ENCODE measurements around the gene TCP11L2. TPM values are rescaled to one million over a fixed set of nuclear protein-coding genes. Genes with fewer than 3 reads are reported as not detected.

Gene TCP11L2
- total and polyA plus RNA-seq, 4 donors, result 5.5 to 50.9 (median 17.0) TPM

DNA sequence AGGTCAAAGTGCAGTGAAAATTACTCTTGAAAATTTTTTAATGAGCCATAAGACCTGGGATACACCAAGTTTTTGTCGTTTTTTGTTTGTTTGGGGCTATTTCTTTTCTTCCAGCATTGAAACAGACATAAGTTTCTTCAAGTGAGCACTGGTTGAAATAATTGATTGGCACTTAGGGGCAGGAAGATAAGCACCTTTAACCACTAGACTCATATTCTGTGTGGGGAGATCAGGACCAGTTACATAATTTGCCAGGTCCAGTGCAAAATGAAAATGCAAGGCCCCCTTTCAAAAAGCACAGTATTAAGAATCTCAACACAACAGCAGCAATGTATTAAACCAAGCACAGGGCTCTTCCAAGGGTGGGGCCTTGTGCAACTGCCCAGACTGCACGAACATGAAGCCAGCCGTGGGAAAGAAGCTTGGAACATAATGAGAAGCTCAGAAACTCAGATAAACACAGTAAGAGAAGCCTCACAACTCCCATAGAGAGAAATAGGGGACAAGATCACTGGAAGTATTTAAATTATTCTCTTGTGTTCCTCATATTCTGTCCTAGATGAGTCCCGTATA lies 3.2 kb upstream of the TCP11L2 start:
- Histone ChIP-seq H3K27ac (ENCODE audit: low read depth in 1 of 2, low read length in 2 of 2) (no peak overlapping the region), H3K27me3 (ENCODE audit: control insufficient read depth in 1 of 2, insufficient read depth in 2 of 2, low read length in 1 of 2) (no peaks in the 10 kb centered on the region), H3K9me3 (ENCODE audit: control insufficient read depth, low read length) (no peaks in the 10 kb centered on the region), H3K36me3 (ENCODE audit: control insufficient read depth in 1 of 2, insufficient read depth in 2 of 2, low read length in 1 of 2) (no peaks in the 10 kb centered on the region), H3K4me3 (ENCODE audit: low read length in 2 of 2) (no peak overlapping the region), H3K4me1 (ENCODE audit: control insufficient read depth in 1 of 2, insufficient read depth in 2 of 2, low read length in 2 of 2) (peaks cover 0 to 3% of the 10 kb centered on the region in 2 donors)
- ATAC-seq (ENCODE audit: low FRiP score) (no peak), DNase-seq (no peak)
- intact Hi-C loops (cut with DNase I), result no loop called here
- 40 to 41% methylated on average over 4 of the region's 4 CpGs for WGBS, 2 donors

GRCh38 chr12:106300761-106301160 lies 1.8 kb upstream of the TCP11L2 start:
- peaks cover 0 to 3% of the 10 kb centered on the region in 2 donors for H3K4me1 ChIP-seq (ENCODE audit: control insufficient read depth in 1 of 2, insufficient read depth in 2 of 2, low read length in 2 of 2)

DNA sequence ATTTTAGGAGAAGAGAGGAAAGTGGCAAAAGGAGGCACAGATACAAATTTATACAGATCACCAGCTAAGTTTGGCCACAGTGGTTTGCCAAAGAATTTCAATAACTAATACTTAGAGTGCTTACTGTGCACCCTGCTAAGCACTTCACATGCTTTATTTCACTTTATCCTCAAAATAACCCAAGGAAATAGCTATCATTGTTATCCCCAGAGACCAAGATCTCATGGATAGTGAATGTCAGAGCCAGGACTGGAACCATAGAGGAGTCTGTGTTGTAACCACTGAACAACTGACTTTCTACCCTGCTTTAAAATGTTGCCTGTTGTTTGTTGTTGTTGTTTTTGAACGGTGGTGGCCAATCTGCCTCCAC lies 1.3 kb upstream of the TCP11L2 start:
- H3K27me3 ChIP-seq (ENCODE audit: control insufficient read depth in 1 of 2, insufficient read depth in 2 of 2, low read length in 1 of 2), result no peaks in the 10 kb centered on the region
- ATAC-seq (ENCODE audit: low FRiP score), result no peak
- intact Hi-C loops (cut with DNase I), result loop anchor here in 1 of 2 donors (5.0 kb wide), 1 partner anchor 54 kb away; the partner anchor contains the start of gene CKAP4
- 5 to 6% methylated on average over 1 of the region's 1 CpG for WGBS, 2 donors
- H3K4me3 ChIP-seq (ENCODE audit: low read length in 2 of 2), result no peak overlapping the region
- H3K4me1 ChIP-seq (ENCODE audit: control insufficient read depth in 1 of 2, insufficient read depth in 2 of 2, low read length in 2 of 2), result peaks cover 0 to 3% of the 10 kb centered on the region in 2 donors
- no peaks in the 10 kb centered on the region for H3K9me3 ChIP-seq (ENCODE audit: control insufficient read depth, low read length)
- no peak for DNase-seq
- H3K36me3 ChIP-seq (ENCODE audit: control insufficient read depth in 1 of 2, insufficient read depth in 2 of 2, low read length in 1 of 2), result no peaks in the 10 kb centered on the region
- no peak overlapping the region for H3K27ac ChIP-seq (ENCODE audit: low read depth in 1 of 2, low read length in 2 of 2)

More at GRCh38 chr12:106300761-106301160, 1.8 kb upstream of the TCP11L2 start:
- intact Hi-C loops (cut with DNase I), result loop anchor here in 1 of 2 donors (5.0 kb wide), 1 partner anchor 53 kb away; the partner anchor contains the start of gene CKAP4
- 75 to 81% methylated on average over 1 of the region's 1 CpG for WGBS, 2 donors
- no peak for DNase-seq
- Histone ChIP-seq H3K27ac (ENCODE audit: low read depth in 1 of 2, low read length in 2 of 2) (no peak overlapping the region), H3K27me3 (ENCODE audit: control insufficient read depth in 1 of 2, insufficient read depth in 2 of 2, low read length in 1 of 2) (no peaks in the 10 kb centered on the region), H3K4me3 (ENCODE audit: low read length in 2 of 2) (no peak overlapping the region), H3K36me3 (ENCODE audit: control insufficient read depth in 1 of 2, insufficient read depth in 2 of 2, low read length in 1 of 2) (no peaks in the 10 kb centered on the region), H3K9me3 (ENCODE audit: control insufficient read depth, low read length) (no peaks in the 10 kb centered on the region)
- no peak for ATAC-seq (ENCODE audit: low FRiP score)

- H3K36me3 ChIP-seq (ENCODE audit: control insufficient read depth in 1 of 2, insufficient read depth in 2 of 2, low read length in 1 of 2), result no peaks in the 10 kb centered on the region
- peak in 1 of 2 donors; percentile 66 for DNase-seq
- peaks cover 0 to 3% of the 10 kb centered on the region in 2 donors for H3K4me1 ChIP-seq (ENCODE audit: control insufficient read depth in 1 of 2, insufficient read depth in 2 of 2, low read length in 2 of 2)
- no peaks in the 10 kb centered on the region for H3K9me3 ChIP-seq (ENCODE audit: control insufficient read depth, low read length)
- peak overlapping the region in 1 of 2 donors; percentile 9 for H3K27ac ChIP-seq (ENCODE audit: low read depth in 1 of 2, low read length in 2 of 2)
- ATAC-seq (ENCODE audit: low FRiP score), result peak; percentile 58
- peak overlapping the region; percentile 10 to 45 for H3K4me3 ChIP-seq (ENCODE audit: low read length in 2 of 2)
- WGBS, 2 donors, result 1 to 2% methylated on average over 25 to 32 of the region's 32 CpGs
- intact Hi-C loops (cut with DNase I), result loop anchor here (2.0 to 5.0 kb wide), 2 partner anchors 54 to 55 kb away; partner anchors contain the start of gene CKAP4 (in 1 of the 2)
- no peaks in the 10 kb centered on the region for H3K27me3 ChIP-seq (ENCODE audit: control insufficient read depth in 1 of 2, insufficient read depth in 2 of 2, low read length in 1 of 2)
Observed at GRCh38 chr12:106301611-106302321, 767 bp upstream of the TCP11L2 start.

DNA sequence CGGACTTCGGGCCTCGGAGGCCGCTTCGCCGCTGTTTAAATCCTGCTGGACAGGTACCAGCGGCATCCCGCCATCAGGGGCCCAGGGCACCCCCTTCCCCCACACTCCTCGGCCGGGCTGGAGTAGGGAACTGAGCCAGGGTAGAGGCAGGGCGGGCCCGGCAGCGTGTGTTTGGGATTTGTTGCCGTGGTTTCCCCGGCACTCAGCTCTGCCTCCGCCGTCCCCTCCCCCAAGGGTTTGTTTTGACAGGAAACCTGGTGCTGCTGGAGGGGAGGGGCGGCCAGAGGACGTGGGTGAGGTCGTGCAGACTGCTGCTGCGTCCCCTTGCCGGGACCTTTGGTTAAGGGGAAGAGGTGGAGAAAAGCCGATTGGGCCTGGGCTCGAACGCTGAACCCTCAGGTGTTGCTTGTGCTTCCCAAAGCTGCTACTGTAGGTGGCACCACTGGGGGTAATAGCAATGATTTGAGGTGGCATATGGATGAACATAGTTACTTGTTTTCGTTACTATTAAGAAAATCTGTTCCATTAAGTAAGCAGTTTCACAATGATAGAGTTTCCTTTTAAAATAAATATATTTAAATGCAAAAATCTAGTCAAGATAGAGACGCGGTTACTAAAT lies 778 bp downstream of the TCP11L2 start:
- peak; percentile 94 for ATAC-seq (ENCODE audit: low FRiP score)
- intact Hi-C loops (cut with DNase I), result loop anchor here (2.0 to 5.0 kb wide), 2 partner anchors 56 to 57 kb away; partner anchors contain the start of gene CKAP4 (in 1 of the 2)
- Histone ChIP-seq H3K36me3 (ENCODE audit: control insufficient read depth in 1 of 2, insufficient read depth in 2 of 2, low read length in 1 of 2) (no peaks in the 10 kb centered on the region), H3K4me1 (ENCODE audit: control insufficient read depth in 1 of 2, insufficient read depth in 2 of 2, low read length in 2 of 2) (peaks cover 0 to 3% of the 10 kb centered on the region in 2 donors), H3K27me3 (ENCODE audit: control insufficient read depth in 1 of 2, insufficient read depth in 2 of 2, low read length in 1 of 2) (no peaks in the 10 kb centered on the region), H3K27ac (ENCODE audit: low read depth in 1 of 2, low read length in 2 of 2) (peak overlapping the region in 1 of 2 donors; percentile 43), H3K4me3 (ENCODE audit: low read length in 2 of 2) (peak overlapping the region; percentile 77 to 78), H3K9me3 (ENCODE audit: control insufficient read depth, low read length) (no peaks in the 10 kb centered on the region)
- WGBS, 2 donors, result 6 to 7% methylated on average over 27 to 28 of the region's 28 CpGs
- peak; percentile 94 for DNase-seq

DNA sequence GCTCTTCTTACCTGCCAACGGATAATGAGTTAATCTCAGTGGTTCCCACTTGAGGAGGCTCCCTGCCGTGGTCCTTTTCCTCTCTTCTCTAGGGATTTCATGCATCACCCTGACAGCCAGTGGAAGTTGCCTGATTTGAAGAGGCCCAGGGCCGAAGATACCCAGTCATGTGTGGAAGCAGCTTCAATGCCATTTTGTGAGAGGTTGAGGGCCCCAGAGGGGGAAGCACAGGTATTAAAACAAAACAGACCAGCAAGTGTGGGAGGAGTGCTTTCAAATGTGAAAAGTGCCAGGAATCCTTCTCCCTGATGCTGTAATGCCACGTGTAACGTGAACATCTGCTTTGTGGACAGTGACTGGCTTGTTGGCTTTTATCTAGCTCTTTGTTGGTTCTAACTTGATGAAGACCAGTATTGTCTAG lies 1.5 kb downstream of the TCP11L2 start:
- H3K4me3 ChIP-seq (ENCODE audit: low read length in 2 of 2), result no peak overlapping the region
- intact Hi-C loops (cut with DNase I), result loop anchor here in 1 of 2 donors (5.0 kb wide), 1 partner anchor 57 kb away; the partner anchor contains the start of gene CKAP4
- peaks cover 0 to 3% of the 10 kb centered on the region in 2 donors for H3K4me1 ChIP-seq (ENCODE audit: control insufficient read depth in 1 of 2, insufficient read depth in 2 of 2, low read length in 2 of 2)
- DNase-seq, result no peak
- peak overlapping the region in 1 of 2 donors; percentile 50 for H3K27ac ChIP-seq (ENCODE audit: low read depth in 1 of 2, low read length in 2 of 2)
- no peaks in the 10 kb centered on the region for H3K27me3 ChIP-seq (ENCODE audit: control insufficient read depth in 1 of 2, insufficient read depth in 2 of 2, low read length in 1 of 2)
- whole genome bisulfite sequencing, 2 donors, result 68 to 77% methylated on average over 5 of the region's 5 CpGs
- no peaks in the 10 kb centered on the region for H3K36me3 ChIP-seq (ENCODE audit: control insufficient read depth in 1 of 2, insufficient read depth in 2 of 2, low read length in 1 of 2)
- no peak for ATAC-seq (ENCODE audit: low FRiP score)
- H3K9me3 ChIP-seq (ENCODE audit: control insufficient read depth, low read length), result no peaks in the 10 kb centered on the region

DNA sequence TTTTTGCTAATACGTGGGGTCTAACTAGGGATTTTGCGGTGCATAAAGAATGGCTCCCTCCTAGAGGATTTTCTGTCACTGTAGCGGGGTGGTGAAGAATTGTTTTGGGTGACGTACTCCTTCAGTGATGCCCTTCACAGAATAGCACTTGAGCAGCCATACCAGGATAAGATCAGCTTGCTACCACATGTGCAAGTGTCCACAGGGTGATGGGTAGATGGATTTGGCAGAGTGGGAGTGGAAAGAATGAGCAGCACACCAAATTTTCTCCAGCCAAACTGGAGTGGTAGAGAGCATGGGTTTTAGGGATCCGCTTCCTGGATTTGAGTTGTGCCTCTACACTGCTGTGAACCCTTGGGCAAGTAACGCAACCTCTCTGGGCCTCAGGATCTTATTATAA lies 2.3 kb downstream of the TCP11L2 start:
- intact Hi-C loops (cut with DNase I), result loop anchor here in 1 of 2 donors (5.0 kb wide), 1 partner anchor 57 kb away; the partner anchor contains the start of gene CKAP4
- Histone ChIP-seq H3K27ac (ENCODE audit: low read depth in 1 of 2, low read length in 2 of 2) (no peak overlapping the region), H3K36me3 (ENCODE audit: control insufficient read depth in 1 of 2, insufficient read depth in 2 of 2, low read length in 1 of 2) (no peaks in the 10 kb centered on the region), H3K27me3 (ENCODE audit: control insufficient read depth in 1 of 2, insufficient read depth in 2 of 2, low read length in 1 of 2) (no peaks in the 10 kb centered on the region), H3K4me3 (ENCODE audit: low read length in 2 of 2) (no peak overlapping the region), H3K4me1 (ENCODE audit: control insufficient read depth in 1 of 2, insufficient read depth in 2 of 2, low read length in 2 of 2) (peaks cover 0 to 3% of the 10 kb centered on the region in 2 donors), H3K9me3 (ENCODE audit: control insufficient read depth, low read length) (no peaks in the 10 kb centered on the region)
- WGBS, 2 donors, result 89 to 90% methylated on average over 6 of the region's 6 CpGs
- ATAC-seq (ENCODE audit: low FRiP score) (no peak), DNase-seq (no peak)

DNA sequence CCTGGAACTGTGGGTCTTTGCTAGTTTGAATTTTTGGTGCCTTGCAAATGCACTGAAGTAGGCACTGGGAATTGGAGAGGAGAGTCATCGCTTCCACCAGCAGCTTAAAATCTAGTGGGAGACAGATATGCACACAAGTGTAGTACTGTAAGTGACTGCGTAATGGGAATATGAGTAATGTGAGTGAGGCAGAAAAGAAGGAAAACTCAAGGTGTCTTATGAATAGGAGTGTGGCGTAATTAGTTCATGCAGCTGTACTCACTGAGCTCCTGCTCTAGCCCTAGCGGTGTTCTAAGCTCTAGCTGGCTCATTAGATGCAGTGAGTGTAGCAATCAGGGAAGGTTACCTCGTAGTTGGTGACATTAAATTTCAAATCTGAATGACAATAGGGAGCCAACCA lies 2.8 kb downstream of the TCP11L2 start:
- H3K4me3 ChIP-seq (ENCODE audit: low read length in 2 of 2), result no peak overlapping the region
- no peaks in the 10 kb centered on the region for H3K27me3 ChIP-seq (ENCODE audit: control insufficient read depth in 1 of 2, insufficient read depth in 2 of 2, low read length in 1 of 2)
- H3K9me3 ChIP-seq (ENCODE audit: control insufficient read depth, low read length), result no peaks in the 10 kb centered on the region
- H3K4me1 ChIP-seq (ENCODE audit: control insufficient read depth in 1 of 2, insufficient read depth in 2 of 2, low read length in 2 of 2), result peaks cover 0 to 3% of the 10 kb centered on the region in 2 donors
- H3K36me3 ChIP-seq (ENCODE audit: control insufficient read depth in 1 of 2, insufficient read depth in 2 of 2, low read length in 1 of 2), result no peaks in the 10 kb centered on the region
- no peak for ATAC-seq (ENCODE audit: low FRiP score)
- WGBS, 2 donors, result 86 to 90% methylated on average over 5 of the region's 5 CpGs
- intact Hi-C loops (cut with DNase I), result no loop called here
- no peak for DNase-seq
- no peak overlapping the region for H3K27ac ChIP-seq (ENCODE audit: low read depth in 1 of 2, low read length in 2 of 2)

Measured in aorta (tissue), 5 donors.